ENCODE measurements around the gene KLF4.

KLF4 gene

DNA sequence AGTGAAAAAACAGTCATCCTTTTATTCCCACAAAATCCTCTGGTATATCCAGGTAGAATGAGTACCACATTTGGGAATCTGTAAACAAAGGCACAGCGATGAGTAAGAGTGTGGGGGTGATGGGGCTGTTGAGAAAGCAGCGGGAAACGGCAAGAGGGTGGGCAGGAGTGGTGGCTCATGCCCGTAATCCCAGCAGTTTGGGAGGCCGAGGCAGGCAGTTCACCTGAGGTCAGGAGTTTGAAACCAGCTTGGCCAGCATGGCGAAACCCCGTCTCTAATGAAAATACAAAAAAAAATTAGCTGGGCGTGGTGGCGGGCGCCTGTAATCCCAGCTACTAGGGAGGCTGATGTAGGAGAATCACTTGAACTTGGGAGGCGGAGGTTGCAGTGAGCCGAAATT, 43.1 kb downstream of the KLF4 start:
- no peaks in the 10 kb centered on the region for H4K20me1 ChIP-seq
- no peak overlapping the region for H3K4me3 ChIP-seq
- H3K27me3 ChIP-seq: no peaks in the 10 kb centered on the region
- H3K36me3 ChIP-seq: no peaks in the 10 kb centered on the region
- no peak for TF ChIP-seq Cebpa-rat (IDR thresholded peaks at IDR 0.05)
- no peak overlapping the region for H3K9ac ChIP-seq
- no peaks in the 10 kb centered on the region for H3K9me3 ChIP-seq (replicated peaks in 1 of 11)
- no peak overlapping the region for H3K27ac ChIP-seq
- H3K4me2 ChIP-seq: no peak overlapping the region
- H3K4me1 ChIP-seq: no peaks in the 10 kb centered on the region

- no peaks in the 10 kb centered on the region for H3K36me3 ChIP-seq
- H3K27ac ChIP-seq: no peak overlapping the region
- no peaks in the 10 kb centered on the region for H3K9me3 ChIP-seq (replicated peaks in 1 of 11)
- TF ChIP-seq Cebpa-rat (IDR thresholded peaks at IDR 0.05): no peak
- no peak overlapping the region for H3K4me2 ChIP-seq
- H4K20me1 ChIP-seq: no peaks in the 10 kb centered on the region
- H3K9ac ChIP-seq: no peak overlapping the region
- H3K4me3 ChIP-seq: no peak overlapping the region
- H3K27me3 ChIP-seq: no peaks in the 10 kb centered on the region
- no peaks in the 10 kb centered on the region for H3K4me1 ChIP-seq
Measured at GRCh38 chr9:107443786-107444185, 45.8 kb downstream of the KLF4 start.

- no peak overlapping the region for H3K4me2 ChIP-seq
- no peaks in the 10 kb centered on the region for H3K36me3 ChIP-seq
- no peak overlapping the region for H3K27ac ChIP-seq
- no peaks in the 10 kb centered on the region for H4K20me1 ChIP-seq
- H3K4me1 ChIP-seq: no peaks in the 10 kb centered on the region
- no peak for TF ChIP-seq Cebpa-rat (IDR thresholded peaks at IDR 0.05)
- H3K9ac ChIP-seq: no peak overlapping the region
- H3K27me3 ChIP-seq: no peaks in the 10 kb centered on the region
- no peak overlapping the region for H3K4me3 ChIP-seq
- no peaks in the 10 kb centered on the region for H3K9me3 ChIP-seq (replicated peaks in 1 of 11)
Measured at GRCh38 chr9:107439991-107440456, 49.5 kb downstream of the KLF4 start.

GRCh38 chr9:107438211-107439031, 51.1 kb downstream of the KLF4 start:
- Histone ChIP-seq H3K9me3 (replicated peaks in 1 of 11) (no peaks in the 10 kb centered on the region), H4K20me1 (no peaks in the 10 kb centered on the region), H3K4me2 (no peak overlapping the region), H3K4me1 (no peaks in the 10 kb centered on the region), H3K27ac (no peak overlapping the region), H3K4me3 (no peak overlapping the region), H3K9ac (no peak overlapping the region), H3K36me3 (no peaks in the 10 kb centered on the region), H3K27me3 (no peaks in the 10 kb centered on the region)
- no peak for TF ChIP-seq Cebpa-rat (IDR thresholded peaks at IDR 0.05)

- no peak overlapping the region for H3K4me3 ChIP-seq
- H3K9me3 ChIP-seq (replicated peaks in 1 of 11): no peaks in the 10 kb centered on the region
- H3K4me1 ChIP-seq: no peaks in the 10 kb centered on the region
- no peaks in the 10 kb centered on the region for H4K20me1 ChIP-seq
- no peaks in the 10 kb centered on the region for H3K27me3 ChIP-seq
- no peak for TF ChIP-seq Cebpa-rat (IDR thresholded peaks at IDR 0.05)
- no peak overlapping the region for H3K27ac ChIP-seq
- H3K4me2 ChIP-seq: no peak overlapping the region
- no peak overlapping the region for H3K9ac ChIP-seq
- no peaks in the 10 kb centered on the region for H3K36me3 ChIP-seq
Measured at GRCh38 chr9:107437716-107438115, 51.9 kb downstream of the KLF4 start.

- no peak overlapping the region for H3K9ac ChIP-seq
- H3K27me3 ChIP-seq: no peaks in the 10 kb centered on the region
- H3K4me1 ChIP-seq: no peaks in the 10 kb centered on the region
- H3K36me3 ChIP-seq: no peaks in the 10 kb centered on the region
- H3K4me2 ChIP-seq: no peak overlapping the region
- H3K27ac ChIP-seq: no peak overlapping the region
- no peaks in the 10 kb centered on the region for H4K20me1 ChIP-seq
- no peak for TF ChIP-seq Cebpa-rat (IDR thresholded peaks at IDR 0.05)
- H3K9me3 ChIP-seq (replicated peaks in 1 of 11): no peaks in the 10 kb centered on the region
- no peak overlapping the region for H3K4me3 ChIP-seq
Measured at GRCh38 chr9:107435415-107435814, 54.2 kb downstream of the KLF4 start.

Data from BLaER1 treated with 17β-estradiol and CSF1 and Interleukin-3, amounts not matched to agents 10 nM and 100 nM (cell line).